ENCODE results near the gene MAPK10. TPM values are rescaled to one million over a fixed set of nuclear protein-coding genes. Genes with fewer than 3 reads are reported as not detected.
"Not testable (repeated sequence)": the region's sequence is repeated elsewhere in the genome, so short reads cannot be mapped to it uniquely, and the experiment has no call there.

MAPK10 gene
- total RNA-seq, 1 donor from 2014 or later, result not detected

DNA sequence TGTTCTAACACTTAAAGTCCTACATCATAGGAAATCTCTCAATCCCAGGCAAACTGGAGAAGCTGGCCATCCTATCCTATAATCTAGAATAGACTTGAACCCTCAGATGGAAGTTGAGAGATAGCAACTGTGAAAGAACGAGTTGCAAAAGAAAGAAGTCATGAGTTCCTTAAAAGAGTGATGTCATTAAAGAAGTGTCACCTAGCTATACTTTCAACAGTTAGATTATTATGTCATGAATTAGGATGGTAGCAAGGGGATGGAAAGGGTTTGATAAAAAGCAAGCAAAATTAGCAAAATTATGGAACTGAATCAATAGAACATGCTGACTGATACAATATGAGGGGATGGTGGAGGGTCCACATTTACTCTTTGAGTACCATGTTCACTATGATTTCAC is 7.1 kb upstream of the MAPK10 start:
- peaks cover 2% of the 10 kb centered on the region for H3K27me3 Mint-ChIP-seq
- no peak overlapping the region for H3K4me3 Mint-ChIP-seq
- H3K27ac Mint-ChIP-seq, result no peak overlapping the region
- H3K36me3 Mint-ChIP-seq (ENCODE audit: low read depth), result no peaks in the 10 kb centered on the region
- intact Hi-C loops (cut with micrococcal nuclease), result no loop called here
- no peaks in the 10 kb centered on the region for H3K9me3 Mint-ChIP-seq
- H3K4me1 Mint-ChIP-seq, result no peaks in the 10 kb centered on the region
- DNase-seq, result no peak

DNA sequence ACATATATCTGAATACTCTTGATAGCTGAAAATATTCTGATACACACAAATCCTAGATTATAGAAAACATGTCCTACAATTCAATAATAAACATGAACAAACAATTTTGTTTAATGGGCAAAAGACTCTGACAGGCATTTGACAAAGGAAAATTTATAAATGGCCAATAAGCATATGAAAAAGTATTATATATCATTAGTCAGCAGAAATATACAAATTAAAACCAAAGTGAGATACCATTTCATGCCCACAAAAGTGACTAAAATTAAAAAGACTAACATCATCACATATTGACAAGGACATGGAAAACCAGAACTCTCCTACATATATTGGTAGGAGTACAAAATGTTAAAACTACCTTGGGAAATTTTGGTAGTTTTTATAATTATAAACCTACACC is 2.7 kb upstream of the MAPK10 start:
- DNase-seq, result no peak
- H3K27me3 Mint-ChIP-seq, result peaks cover 14% of the 10 kb centered on the region
- no peak overlapping the region for H3K27ac Mint-ChIP-seq
- H3K4me3 Mint-ChIP-seq, result no peak overlapping the region
- H3K36me3 Mint-ChIP-seq (ENCODE audit: low read depth), result no peaks in the 10 kb centered on the region
- H3K4me1 Mint-ChIP-seq, result peaks cover 13% of the 10 kb centered on the region
- intact Hi-C loops (cut with micrococcal nuclease), result no loop called here
- H3K9me3 Mint-ChIP-seq, result no peaks in the 10 kb centered on the region

DNA sequence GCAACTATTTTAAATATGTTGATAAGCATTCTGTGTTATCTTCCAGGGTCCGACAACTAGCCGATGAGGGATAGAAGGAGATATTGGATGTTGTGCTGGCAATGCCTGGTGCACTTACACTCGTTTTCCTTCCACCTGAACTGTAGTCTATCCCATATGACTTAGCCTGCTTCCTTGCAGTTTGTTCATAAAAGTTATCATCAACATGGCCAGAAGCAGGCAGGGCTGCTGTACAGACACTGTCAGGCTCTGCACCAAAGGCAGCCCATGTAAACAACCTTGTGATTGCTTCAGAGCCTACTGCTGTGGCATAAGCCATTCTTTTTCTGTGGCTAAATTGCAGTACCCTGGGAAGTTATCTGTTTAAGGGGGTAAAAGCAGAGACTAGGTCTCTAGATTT is 1.6 kb downstream of the MAPK10 start:
- Mint-ChIP-seq H3K9me3 (no peaks in the 10 kb centered on the region), H3K4me1 (peaks cover 13% of the 10 kb centered on the region)
- intact Hi-C loops (cut with micrococcal nuclease), result no loop called here

DNA sequence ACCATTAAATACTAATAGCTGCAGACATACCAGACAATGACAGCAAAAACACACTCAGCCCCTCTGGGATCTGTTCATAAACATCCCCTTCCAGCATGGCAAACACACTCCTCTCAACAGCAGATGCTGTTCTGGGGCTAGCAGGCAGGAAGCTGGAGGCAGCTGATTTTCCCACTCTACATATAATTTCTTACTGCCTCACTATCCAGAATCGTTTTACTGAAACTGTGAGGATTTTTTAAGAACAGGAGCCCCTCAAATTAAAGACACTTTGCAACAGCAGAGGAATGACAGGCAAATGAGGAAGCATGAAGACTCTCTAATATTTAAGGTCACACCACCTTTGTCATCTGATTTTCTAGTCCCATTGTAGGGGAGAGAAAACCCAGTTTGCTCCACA is 2.2 kb downstream of the MAPK10 start:
- H3K27ac Mint-ChIP-seq, result no peak overlapping the region
- H3K36me3 Mint-ChIP-seq (ENCODE audit: low read depth), result no peaks in the 10 kb centered on the region
- intact Hi-C loops (cut with micrococcal nuclease), result no loop called here

More for the DNA sequence above, 1.6 kb downstream of the MAPK10 start:
- no peaks in the 10 kb centered on the region for H3K36me3 Mint-ChIP-seq (ENCODE audit: low read depth)
- peaks cover 15% of the 10 kb centered on the region for H3K27me3 Mint-ChIP-seq
- H3K27ac Mint-ChIP-seq, result no peak overlapping the region
- no peak overlapping the region for H3K4me3 Mint-ChIP-seq
- no peak for DNase-seq

DNA sequence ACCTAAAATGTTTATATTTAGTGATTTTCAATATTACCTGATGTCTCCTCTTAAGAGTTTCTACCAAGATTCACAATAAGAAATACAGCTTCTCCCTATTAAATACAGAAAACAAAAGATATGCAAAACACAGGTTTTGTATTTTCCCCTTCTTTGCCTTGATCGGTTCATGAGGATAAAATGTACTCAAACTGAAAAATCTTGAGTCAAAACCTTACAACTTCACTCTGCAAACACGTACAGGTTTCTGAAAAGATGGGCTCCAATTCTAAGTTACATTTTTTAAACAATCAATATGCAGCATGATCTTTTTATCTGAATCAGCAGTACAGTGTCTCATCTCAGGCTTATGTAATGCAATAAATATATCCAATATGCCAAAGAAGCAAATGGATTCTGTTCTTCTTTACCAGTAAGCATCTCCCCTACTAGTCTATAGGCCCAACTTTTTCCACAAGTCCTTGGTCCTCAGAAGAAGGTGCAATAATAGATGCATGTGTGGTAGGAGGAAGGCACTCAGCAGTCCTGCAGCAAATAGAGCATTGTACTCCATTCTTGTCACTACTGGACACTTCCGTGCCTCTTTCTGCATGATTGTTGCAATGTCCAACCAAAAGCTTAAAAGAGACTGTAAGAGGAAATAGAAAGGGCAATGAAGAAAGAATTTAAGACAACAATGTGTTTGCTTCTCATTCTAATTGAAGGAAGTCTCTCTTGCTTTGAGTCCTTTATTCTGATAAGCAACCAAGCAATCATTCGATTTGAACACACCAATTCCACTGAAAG is 3.2 kb downstream of the MAPK10 start:
- no peak overlapping the region for H3K4me3 Mint-ChIP-seq
- peaks cover 13% of the 10 kb centered on the region for H3K4me1 Mint-ChIP-seq
- intact Hi-C loops (cut with micrococcal nuclease), result no loop called here
- DNase-seq, result no peak
- H3K9me3 Mint-ChIP-seq, result no peaks in the 10 kb centered on the region
- H3K27ac Mint-ChIP-seq, result no peak overlapping the region
- no peaks in the 10 kb centered on the region for H3K36me3 Mint-ChIP-seq (ENCODE audit: low read depth)
- peaks cover 13% of the 10 kb centered on the region for H3K27me3 Mint-ChIP-seq

More for the DNA sequence above, 2.2 kb downstream of the MAPK10 start:
- DNase-seq, result no peak
- Mint-ChIP-seq H3K4me3 (no peak overlapping the region), H3K27me3 (peaks cover 15% of the 10 kb centered on the region), H3K4me1 (peaks cover 13% of the 10 kb centered on the region), H3K9me3 (no peaks in the 10 kb centered on the region)

DNA sequence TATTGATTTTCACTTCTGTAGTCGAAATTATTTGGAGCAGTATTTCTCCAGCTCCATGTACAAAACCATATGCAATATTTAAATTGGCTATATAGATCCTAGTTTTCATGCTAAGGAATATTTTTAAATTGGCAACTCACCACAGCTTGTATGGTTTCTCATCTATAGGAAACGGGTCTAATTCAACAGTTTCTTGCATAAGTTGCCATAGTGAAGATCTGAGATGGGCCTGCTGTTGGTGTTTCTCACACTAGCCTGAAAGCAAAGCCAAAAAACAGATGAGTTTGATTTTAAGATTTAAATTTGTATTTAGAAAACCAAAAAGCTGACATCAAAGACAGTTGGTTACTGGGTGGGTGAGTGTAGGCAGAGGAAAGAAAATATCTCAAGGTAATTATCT is 5.5 kb downstream of the MAPK10 start:
- Mint-ChIP-seq H3K27me3 (peaks cover 8% of the 10 kb centered on the region), H3K9me3 (no peaks in the 10 kb centered on the region)

DNA sequence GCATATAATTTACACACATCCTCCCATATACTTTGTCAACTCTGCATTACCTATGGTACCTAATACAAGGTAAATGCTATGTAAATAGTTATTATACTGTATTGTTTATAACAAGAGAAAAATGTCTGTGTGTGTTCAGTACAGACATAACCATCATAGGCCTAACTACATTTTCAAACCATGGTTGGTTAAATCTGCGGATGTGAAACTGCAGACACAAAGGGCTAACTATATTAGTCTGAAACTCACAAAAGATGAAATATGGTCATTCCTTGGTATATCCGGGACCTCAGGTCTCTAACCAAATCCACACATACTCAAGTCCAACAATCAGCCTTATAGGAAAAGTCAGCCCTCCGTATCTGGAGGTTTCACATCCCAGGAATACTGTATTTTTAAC is 13.5 kb downstream of the MAPK10 start:
- Mint-ChIP-seq H3K4me1 (no peaks in the 10 kb centered on the region), H3K4me3 (no peak overlapping the region), H3K9me3 (no peaks in the 10 kb centered on the region), H3K36me3 (ENCODE audit: low read depth) (no peaks in the 10 kb centered on the region), H3K27ac (no peak overlapping the region), H3K27me3 (peaks cover 2% of the 10 kb centered on the region)
- DNase-seq, result no peak
- intact Hi-C loops (cut with micrococcal nuclease), result no loop called here

More for the DNA sequence above, 5.5 kb downstream of the MAPK10 start:
- intact Hi-C loops (cut with micrococcal nuclease), result no loop called here
- Mint-ChIP-seq H3K4me3 (no peak overlapping the region), H3K27ac (no peak overlapping the region), H3K36me3 (ENCODE audit: low read depth) (no peaks in the 10 kb centered on the region), H3K4me1 (peaks cover 2% of the 10 kb centered on the region)
- no peak for DNase-seq

DNA sequence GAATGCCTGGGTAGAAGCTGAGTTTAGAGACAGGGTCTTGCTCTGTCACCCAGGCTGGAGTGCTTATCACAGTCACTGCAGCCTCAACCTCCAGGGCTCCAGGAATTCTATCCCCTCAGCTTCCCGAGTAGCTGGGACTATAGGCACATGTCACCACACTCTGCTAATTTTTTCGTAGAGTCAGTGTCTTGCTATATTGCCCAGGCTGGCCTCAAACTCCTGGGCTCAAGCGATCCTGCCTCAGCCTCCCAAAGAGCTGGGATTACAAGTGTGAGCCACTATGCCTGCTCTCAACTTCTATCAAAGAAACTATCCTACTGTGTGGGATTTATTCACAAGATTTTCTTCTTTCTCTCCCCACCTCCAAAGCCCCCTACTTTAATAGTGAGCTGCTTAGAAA is 15.7 kb downstream of the MAPK10 start:
- no peaks in the 10 kb centered on the region for H3K27me3 Mint-ChIP-seq
- H3K4me3 Mint-ChIP-seq, result no peak overlapping the region
- H3K36me3 Mint-ChIP-seq (ENCODE audit: low read depth), result no peaks in the 10 kb centered on the region
- no peaks in the 10 kb centered on the region for H3K9me3 Mint-ChIP-seq
- no peak overlapping the region for H3K27ac Mint-ChIP-seq
- intact Hi-C loops (cut with micrococcal nuclease), result no loop called here
- DNase-seq, result no peak
- no peaks in the 10 kb centered on the region for H3K4me1 Mint-ChIP-seq

DNA sequence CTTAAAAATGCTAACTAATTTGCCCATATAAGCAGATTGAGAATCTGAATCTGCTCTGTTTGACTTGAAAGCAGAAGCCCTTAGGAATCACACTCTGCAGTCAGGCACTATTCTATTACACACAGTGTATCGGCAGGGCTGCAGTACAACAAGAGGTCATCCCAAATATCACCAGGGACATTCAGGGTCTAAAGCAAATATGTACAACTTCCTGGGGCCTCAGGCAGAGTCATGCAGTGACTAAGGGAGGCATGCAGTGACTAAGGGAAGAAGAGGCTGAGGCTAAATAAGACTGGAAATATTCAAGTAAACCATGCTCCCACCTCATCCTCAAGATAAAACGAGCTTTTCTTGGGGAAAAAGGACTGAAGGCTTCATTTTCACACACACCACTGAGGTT is 20.9 kb downstream of the MAPK10 start:
- no peak overlapping the region for H3K4me3 Mint-ChIP-seq
- H3K27ac Mint-ChIP-seq, result no peak overlapping the region
- intact Hi-C loops (cut with micrococcal nuclease), result no loop called here
- no peaks in the 10 kb centered on the region for H3K27me3 Mint-ChIP-seq
- H3K36me3 Mint-ChIP-seq (ENCODE audit: low read depth), result no peaks in the 10 kb centered on the region
- no peak for DNase-seq
- peaks cover 4% of the 10 kb centered on the region for H3K9me3 Mint-ChIP-seq
- no peaks in the 10 kb centered on the region for H3K4me1 Mint-ChIP-seq

DNA sequence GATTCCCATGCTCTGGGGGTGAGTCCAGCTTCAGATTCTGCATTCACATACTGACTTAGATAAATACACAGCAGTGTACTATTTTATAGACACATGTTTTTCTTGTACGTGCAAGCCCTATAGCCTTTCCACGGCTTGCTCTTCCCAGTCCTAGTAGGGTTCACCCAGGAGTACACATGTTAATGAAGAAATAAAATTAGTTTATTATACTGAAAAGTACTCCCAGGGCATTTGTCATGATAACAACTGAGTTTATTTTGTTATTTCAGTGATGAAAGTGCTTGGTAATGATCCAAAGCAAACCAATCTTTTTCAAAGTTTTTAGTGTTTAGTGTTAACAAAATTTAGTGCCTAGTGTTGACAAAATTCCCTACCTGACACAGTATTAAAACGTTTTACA is 21.3 kb downstream of the MAPK10 start:
- no peak for DNase-seq
- no peaks in the 10 kb centered on the region for H3K4me1 Mint-ChIP-seq
- no peak overlapping the region for H3K27ac Mint-ChIP-seq
- peaks cover 4% of the 10 kb centered on the region for H3K9me3 Mint-ChIP-seq
- no peaks in the 10 kb centered on the region for H3K36me3 Mint-ChIP-seq (ENCODE audit: low read depth)
- intact Hi-C loops (cut with micrococcal nuclease), result no loop called here
- no peaks in the 10 kb centered on the region for H3K27me3 Mint-ChIP-seq
- no peak overlapping the region for H3K4me3 Mint-ChIP-seq

DNA sequence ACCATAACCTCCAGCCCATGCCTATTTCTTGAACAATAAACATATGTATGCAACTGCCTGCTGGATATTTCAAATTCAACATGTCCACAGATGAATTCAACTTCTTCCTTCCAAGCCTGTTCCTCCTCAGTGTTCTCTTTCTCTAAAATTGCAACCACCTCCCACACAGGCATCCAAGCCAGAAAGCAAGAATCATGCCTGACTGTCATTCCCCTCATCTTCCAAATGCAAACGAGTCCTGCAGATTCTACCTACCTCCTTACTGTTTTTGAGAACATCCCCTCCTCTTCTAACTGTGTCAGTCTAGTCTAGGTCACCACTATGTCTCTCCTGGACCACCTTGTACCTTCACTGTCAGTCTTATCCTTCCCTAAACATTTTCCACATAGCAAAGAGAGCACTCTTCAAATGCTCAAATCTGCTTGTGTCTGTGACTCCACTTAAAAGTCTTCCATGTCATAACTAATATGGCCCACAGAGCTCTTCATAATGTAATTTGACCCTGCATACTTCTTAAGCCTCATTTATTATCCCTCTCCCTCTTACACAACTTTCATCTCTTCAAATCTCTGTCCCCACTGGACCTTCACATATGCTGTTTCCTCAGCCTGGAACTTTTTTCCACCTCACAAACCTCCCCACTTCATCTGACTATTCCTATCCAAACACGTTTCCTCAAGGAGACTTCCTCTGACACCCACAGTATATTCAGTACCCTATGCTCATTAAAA is 25.7 kb downstream of the MAPK10 start:
- H3K4me3 Mint-ChIP-seq, result no peak overlapping the region
- intact Hi-C loops (cut with micrococcal nuclease), result no loop called here
- no peaks in the 10 kb centered on the region for H3K27me3 Mint-ChIP-seq
- no peaks in the 10 kb centered on the region for H3K36me3 Mint-ChIP-seq (ENCODE audit: low read depth)
- DNase-seq, result no peak
- peaks cover 4% of the 10 kb centered on the region for H3K9me3 Mint-ChIP-seq
- no peak overlapping the region for H3K27ac Mint-ChIP-seq
- no peaks in the 10 kb centered on the region for H3K4me1 Mint-ChIP-seq

DNA sequence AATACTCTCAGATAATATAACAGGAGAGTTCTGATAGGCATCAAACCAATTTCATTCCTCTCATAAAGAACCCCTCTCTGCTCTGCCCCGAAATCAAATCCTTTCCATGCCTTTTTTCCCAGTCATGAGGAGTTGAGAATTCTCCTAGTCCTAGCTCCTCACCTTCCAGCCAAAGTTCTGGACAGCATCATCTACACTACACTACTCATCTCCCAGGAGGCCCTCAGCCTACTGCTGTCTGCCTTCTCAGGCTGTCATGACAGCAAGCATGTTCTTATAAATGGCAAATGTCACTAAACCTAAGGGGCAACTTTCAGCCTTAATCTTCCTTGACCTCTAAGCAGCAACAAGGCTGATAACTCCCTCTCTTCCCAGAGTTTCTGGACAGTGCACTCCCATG is 26.6 kb downstream of the MAPK10 start:
- Mint-ChIP-seq H3K4me1 (no peaks in the 10 kb centered on the region), H3K36me3 (ENCODE audit: low read depth) (no peaks in the 10 kb centered on the region)
- intact Hi-C loops (cut with micrococcal nuclease), result no loop called here

DNA sequence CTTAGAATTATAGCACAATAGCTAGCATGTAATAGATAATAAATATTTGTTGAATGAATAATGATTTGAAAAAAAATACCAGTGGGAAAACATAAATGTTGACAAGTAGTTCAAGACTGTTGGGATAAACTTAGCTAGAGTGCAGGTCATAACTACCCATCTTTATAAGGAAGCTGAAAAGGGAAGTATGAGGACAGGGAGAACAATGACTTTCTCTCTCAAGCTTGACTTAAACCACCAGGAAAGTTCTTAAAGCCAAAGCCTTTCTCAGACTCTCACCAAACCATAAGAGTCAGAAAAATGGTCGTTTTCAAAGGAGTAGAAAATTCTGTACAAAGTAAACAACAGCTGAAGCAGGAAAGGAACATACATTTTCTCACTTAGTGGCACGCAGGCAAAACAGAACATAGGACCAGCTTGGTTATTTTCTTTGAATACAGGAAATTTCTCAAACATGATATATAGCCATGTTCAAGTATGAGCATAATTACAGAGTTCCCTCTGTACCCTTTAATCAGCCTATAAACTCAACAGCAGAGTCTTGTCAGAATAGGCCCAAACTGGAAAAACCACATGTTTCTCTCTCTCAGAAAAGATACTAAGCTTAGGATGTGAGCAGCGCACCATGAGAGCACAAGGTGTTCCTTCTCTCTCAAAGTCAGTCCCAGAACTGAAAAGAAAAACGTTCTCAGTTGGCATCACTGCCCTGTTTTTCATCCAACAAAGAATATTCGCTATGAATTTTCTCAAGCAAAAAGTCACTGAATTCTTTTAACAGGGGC is 28.7 kb downstream of the MAPK10 start:
- intact Hi-C loops (cut with micrococcal nuclease), result no loop called here
- Mint-ChIP-seq H3K9me3 (no peaks in the 10 kb centered on the region), H3K4me1 (no peaks in the 10 kb centered on the region), H3K27ac (no peak overlapping the region), H3K36me3 (ENCODE audit: low read depth) (no peaks in the 10 kb centered on the region), H3K27me3 (no peaks in the 10 kb centered on the region), H3K4me3 (no peak overlapping the region)
- no peak for DNase-seq

More for the DNA sequence above, 26.6 kb downstream of the MAPK10 start:
- Mint-ChIP-seq H3K4me3 (no peak overlapping the region), H3K27me3 (no peaks in the 10 kb centered on the region), H3K27ac (no peak overlapping the region), H3K9me3 (peaks cover 4% of the 10 kb centered on the region)
- no peak for DNase-seq

DNA sequence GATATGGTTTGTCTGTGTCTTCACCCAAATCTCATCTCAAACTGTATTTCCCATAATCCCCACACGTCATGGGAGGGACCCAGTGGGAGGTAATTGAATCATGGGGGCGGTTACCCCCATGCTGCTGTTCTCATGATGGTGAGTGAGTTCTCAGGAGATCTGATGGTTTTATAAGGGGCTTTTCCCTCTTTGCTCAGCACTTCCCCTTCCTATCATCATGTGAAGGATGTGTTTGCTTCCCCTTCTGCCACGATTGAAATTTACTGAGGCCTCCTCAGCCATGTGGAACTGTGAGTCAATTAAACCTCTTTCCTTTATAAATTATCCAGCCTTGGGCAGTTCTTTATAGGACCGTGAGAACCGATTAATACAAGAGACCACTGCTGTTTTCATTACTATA is 29.4 kb downstream of the MAPK10 start:
- intact Hi-C loops (cut with micrococcal nuclease); H3K4me3 Mint-ChIP-seq; H3K4me1 Mint-ChIP-seq; H3K36me3 Mint-ChIP-seq (ENCODE audit: low read depth); DNase-seq; H3K9me3 Mint-ChIP-seq; H3K27ac Mint-ChIP-seq; H3K27me3 Mint-ChIP-seq: not testable (repeated sequence)

Data from activated CD4-positive, alpha-beta T cell treated with anti-CD3 and anti-CD28 coated beads, Interleukin-2, amount 10 ng/mL, durations not matched to agents 24 days and 14 days (primary cell).